Astrocyte (in vitro differentiated cells and primary cell): ENCODE data around the gene PPP1R12B. TPM values are rescaled to one million over a fixed set of nuclear protein-coding genes. Genes with fewer than 3 reads are reported as not detected.
A peak's percentile ranks its signal among the peaks of the same experiment; 100 is the strongest.
"Not testable (repeated sequence)": the region's sequence is repeated elsewhere in the genome, so short reads cannot be mapped to it uniquely, and the experiment has no call there.

Experiments
- DNase-seq: peaks from one replicate; pipeline ENCODE4 v3.0.0-alpha.2; 2010; ENCODE audit warnings: low read depth
- FAIRE-seq: peaks from 2 replicates; lab custom pipeline; 2011; peaks lifted over from hg19 to GRCh38; lab: Jason Lieb, UNC
- H2AFZ ChIP-seq: 2 replicates; pipeline ENCODE4 v1.6.0; 2012; ENCODE audit warnings: low read depth, low read length, inconsistent platforms
- H3K27ac ChIP-seq: 2 replicates; pipeline ENCODE4 v1.5.1; 2011; ENCODE audit warnings: low read depth, low read length, inconsistent platforms
- H3K27me3 ChIP-seq: 2 replicates; pipeline ENCODE4 v1.6.0; 2011; ENCODE audit warnings: low read length, inconsistent platforms; ENCODE audit not compliant: insufficient read depth
- H3K36me3 ChIP-seq: 2 replicates; pipeline ENCODE4 v1.5.1; 2011; ENCODE audit warnings: low read length, inconsistent platforms; ENCODE audit not compliant: insufficient read depth
- H3K4me1 ChIP-seq: 2 replicates; pipeline ENCODE4 v1.5.1; 2011; ENCODE audit warnings: low read length, inconsistent platforms; ENCODE audit not compliant: insufficient read depth
- H3K4me2 ChIP-seq: 2 replicates; pipeline ENCODE4 v1.6.0; 2012; ENCODE audit warnings: low read length, inconsistent platforms
- H3K4me3 ChIP-seq: 2 replicates; pipeline ENCODE4 v1.5.1; 2011; ENCODE audit warnings: low read depth, mild to moderate bottlenecking, low read length, inconsistent platforms; ENCODE audit not compliant: insufficient read depth
- H3K79me2 ChIP-seq: 2 replicates; pipeline ENCODE4 v1.6.0; 2012; ENCODE audit warnings: mild to moderate bottlenecking, low read length, inconsistent platforms; ENCODE audit not compliant: insufficient read depth
- H3K9ac ChIP-seq: 2 replicates; pipeline ENCODE4 v1.6.0; 2012; ENCODE audit warnings: mild to moderate bottlenecking, low read length, inconsistent platforms
- H3K9me3 ChIP-seq: 2 replicates; pipeline ENCODE4 v1.5.1; 2012; ENCODE audit warnings: low read depth, mild to moderate bottlenecking, low read length, inconsistent platforms; ENCODE audit not compliant: insufficient read depth
- H4K20me1 ChIP-seq: 2 replicates; pipeline ENCODE4 v1.6.0; 2012; ENCODE audit warnings: low read length, inconsistent platforms; ENCODE audit not compliant: insufficient read depth
- H3K27ac Mint-ChIP-seq: one replicate; pipeline ENCODE4 v1.8.0; 2021; ENCODE audit warnings: mild to moderate bottlenecking, mixed read lengths; ENCODE audit not compliant: unreplicated experiment
- H3K27me3 Mint-ChIP-seq: one replicate; pipeline ENCODE4 v1.8.0; 2021; ENCODE audit warnings: low read depth, mixed read lengths; ENCODE audit not compliant: unreplicated experiment
- H3K36me3 Mint-ChIP-seq: one replicate; pipeline ENCODE4 v1.8.0; 2021; ENCODE audit warnings: low read depth, mixed read lengths; ENCODE audit not compliant: unreplicated experiment
- H3K4me1 Mint-ChIP-seq: one replicate; pipeline ENCODE4 v1.8.0; 2021; ENCODE audit warnings: low read depth, mixed read lengths; ENCODE audit not compliant: unreplicated experiment
- H3K4me3 Mint-ChIP-seq: one replicate; pipeline ENCODE4 v1.8.0; 2021; ENCODE audit warnings: mild to moderate bottlenecking, moderate library complexity, mixed read lengths; ENCODE audit not compliant: unreplicated experiment
- H3K9me3 Mint-ChIP-seq: one replicate; pipeline ENCODE4 v1.8.0; 2021; ENCODE audit warnings: mild to moderate bottlenecking, mixed read lengths; ENCODE audit not compliant: unreplicated experiment
- EZH2 ChIP-seq: IDR thresholded peaks from 2 replicates; pipeline ENCODE4 v1.6.1; 2012; ENCODE audit warnings: mild to moderate bottlenecking, low read length, inconsistent platforms; ENCODE audit not compliant: insufficient read depth
- total RNA-seq: library from RNA; stranded (reverse); gene quantifications from 2 replicates; pipeline ENCODE4 v1.2.1, GENCODE V29; 2021
- TF ChIP-seq, protein P1 (sequence below): IDR thresholded peaks from 2 replicates; pipeline ENCODE4 v1.5.1; 2011; ENCODE audit warnings: low read depth, mild to moderate bottlenecking, inconsistent platforms, low read length, moderate library complexity; ENCODE audit not compliant: insufficient read depth

PPP1R12B gene
- total RNA-seq, 1 donor from 2014 or later, result 12.2 TPM

DNA sequence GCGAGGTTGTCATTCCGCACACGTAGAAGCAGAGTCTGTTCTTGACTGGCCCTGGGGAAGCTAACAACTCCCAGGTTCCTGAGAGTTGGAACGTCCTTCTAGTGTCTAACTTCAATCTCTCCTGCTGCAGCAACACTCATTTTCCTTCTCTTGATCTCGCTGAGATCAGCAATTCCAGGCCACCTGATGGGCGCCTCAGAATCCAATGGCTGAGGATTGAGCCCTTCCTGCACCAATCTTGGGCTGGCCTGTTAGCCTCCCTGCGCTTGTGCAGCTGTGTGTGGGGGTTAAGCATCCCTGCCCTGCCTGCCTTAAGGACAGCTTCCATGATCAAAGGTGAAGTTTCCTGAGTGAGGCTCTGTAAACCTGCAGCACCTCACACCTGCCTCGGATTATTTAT, 273.9 kb downstream of the PPP1R12B start:
- H3K9ac ChIP-seq, result no peak overlapping the region
- FAIRE-seq (no peak), DNase-seq (no peak)
- no peaks in the 10 kb centered on the region for H3K9me3 ChIP-seq
- H3K4me3 Mint-ChIP-seq, result no peak overlapping the region
- H3K9me3 Mint-ChIP-seq, result no peaks in the 10 kb centered on the region
- no peaks in the 10 kb centered on the region for H4K20me1 ChIP-seq
- H3K79me2 ChIP-seq, result no peaks in the 10 kb centered on the region
- H3K4me3 ChIP-seq, result no peak overlapping the region
- H3K27me3 Mint-ChIP-seq, result peaks cover 34% of the 10 kb centered on the region
- peaks cover 25% of the 10 kb centered on the region for H3K4me1 ChIP-seq
- no peak overlapping the region for H3K4me2 ChIP-seq
- H3K27ac Mint-ChIP-seq, result no peak overlapping the region
- H3K27me3 ChIP-seq, result peaks cover 10% of the 10 kb centered on the region
- H3K36me3 ChIP-seq, result no peaks in the 10 kb centered on the region
- no peak overlapping the region for H2AFZ ChIP-seq
- peaks cover 31% of the 10 kb centered on the region for H3K4me1 Mint-ChIP-seq
- peaks cover 4% of the 10 kb centered on the region for H3K36me3 Mint-ChIP-seq
- TF ChIP-seq, protein P1, sequence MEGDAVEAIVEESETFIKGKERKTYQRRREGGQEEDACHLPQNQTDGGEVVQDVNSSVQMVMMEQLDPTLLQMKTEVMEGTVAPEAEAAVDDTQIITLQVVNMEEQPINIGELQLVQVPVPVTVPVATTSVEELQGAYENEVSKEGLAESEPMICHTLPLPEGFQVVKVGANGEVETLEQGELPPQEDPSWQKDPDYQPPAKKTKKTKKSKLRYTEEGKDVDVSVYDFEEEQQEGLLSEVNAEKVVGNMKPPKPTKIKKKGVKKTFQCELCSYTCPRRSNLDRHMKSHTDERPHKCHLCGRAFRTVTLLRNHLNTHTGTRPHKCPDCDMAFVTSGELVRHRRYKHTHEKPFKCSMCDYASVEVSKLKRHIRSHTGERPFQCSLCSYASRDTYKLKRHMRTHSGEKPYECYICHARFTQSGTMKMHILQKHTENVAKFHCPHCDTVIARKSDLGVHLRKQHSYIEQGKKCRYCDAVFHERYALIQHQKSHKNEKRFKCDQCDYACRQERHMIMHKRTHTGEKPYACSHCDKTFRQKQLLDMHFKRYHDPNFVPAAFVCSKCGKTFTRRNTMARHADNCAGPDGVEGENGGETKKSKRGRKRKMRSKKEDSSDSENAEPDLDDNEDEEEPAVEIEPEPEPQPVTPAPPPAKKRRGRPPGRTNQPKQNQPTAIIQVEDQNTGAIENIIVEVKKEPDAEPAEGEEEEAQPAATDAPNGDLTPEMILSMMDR, result no peak
- no peak for TF ChIP-seq EZH2
- no peak overlapping the region for H3K27ac ChIP-seq

DNA sequence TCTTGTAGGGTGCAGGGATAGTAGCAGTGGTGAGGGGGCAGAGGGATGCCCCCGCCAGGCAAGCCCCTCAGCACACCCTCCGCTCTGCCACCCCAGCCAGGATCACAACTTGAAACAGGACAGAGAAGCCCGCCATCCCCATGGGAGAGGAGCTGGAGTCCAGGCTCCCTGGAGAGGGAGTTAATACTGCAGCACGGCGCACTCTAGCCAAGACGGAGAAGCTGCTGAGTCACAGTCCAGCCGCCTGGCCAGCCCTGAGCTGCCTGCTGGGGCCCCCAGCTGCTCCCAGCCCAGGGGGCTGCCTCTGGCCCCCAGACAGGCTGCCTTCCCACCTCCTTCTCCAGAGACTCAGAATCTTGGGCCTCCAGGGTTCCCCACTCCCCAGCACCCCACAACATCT, 274.6 kb downstream of the PPP1R12B start:
- DNase-seq, result peak; percentile 48
- H3K27ac ChIP-seq, result no peak overlapping the region
- Mint-ChIP-seq H3K27ac (peak overlapping the region; percentile 84), H3K36me3 (peaks cover 4% of the 10 kb centered on the region), H3K27me3 (peaks cover 41% of the 10 kb centered on the region), H3K9me3 (no peaks in the 10 kb centered on the region), H3K4me3 (no peak overlapping the region), H3K4me1 (peaks cover 26% of the 10 kb centered on the region)
- FAIRE-seq, result no peak
- H3K9ac ChIP-seq, result no peak overlapping the region
- H3K4me1 ChIP-seq, result peaks cover 22% of the 10 kb centered on the region
- H3K4me3 ChIP-seq, result no peak overlapping the region
- no peaks in the 10 kb centered on the region for H3K36me3 ChIP-seq
- H3K27me3 ChIP-seq, result peaks cover 14% of the 10 kb centered on the region
- peak overlapping the region; percentile 46 for H3K4me2 ChIP-seq
- H2AFZ ChIP-seq, result peak overlapping the region; percentile 60
- TF ChIP-seq, protein P1, result no peak
- no peak for TF ChIP-seq EZH2
- H3K79me2 ChIP-seq, result no peaks in the 10 kb centered on the region
- no peaks in the 10 kb centered on the region for H3K9me3 ChIP-seq
- no peaks in the 10 kb centered on the region for H4K20me1 ChIP-seq

DNA sequence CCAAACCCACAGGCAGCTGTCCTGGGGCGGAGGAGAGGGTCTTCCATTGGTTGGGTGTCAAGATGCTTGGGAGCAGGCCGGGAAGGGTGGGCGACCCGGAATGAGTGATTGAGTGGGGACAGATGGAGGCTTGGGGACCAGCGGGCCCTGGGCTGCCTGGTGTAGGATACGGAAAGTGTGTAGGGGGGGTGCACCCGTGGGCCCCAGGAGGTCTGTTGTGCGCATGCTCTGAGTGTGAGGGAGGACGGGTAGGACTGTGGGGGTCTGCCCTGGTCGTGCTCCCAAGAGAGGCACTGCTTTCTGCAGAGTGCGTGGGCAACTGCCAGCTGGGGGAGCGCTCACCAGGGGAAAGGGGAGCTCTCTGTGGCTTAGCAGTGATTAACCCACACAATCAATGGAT, 275.0 kb downstream of the PPP1R12B start:
- H3K36me3 Mint-ChIP-seq, H3K9ac ChIP-seq, H3K9me3 ChIP-seq, H3K9me3 Mint-ChIP-seq, H3K4me3 Mint-ChIP-seq, H3K4me3 ChIP-seq, H3K27ac ChIP-seq, H2AFZ ChIP-seq, FAIRE-seq, H4K20me1 ChIP-seq, H3K36me3 ChIP-seq, DNase-seq, H3K79me2 ChIP-seq: not testable (repeated sequence)
- Mint-ChIP-seq H3K27me3 (peaks cover 42% of the 10 kb centered on the region), H3K4me1 (peaks cover 22% of the 10 kb centered on the region), H3K27ac (peak overlapping the region; percentile 84)
- peaks cover 14% of the 10 kb centered on the region for H3K27me3 ChIP-seq
- peaks cover 18% of the 10 kb centered on the region for H3K4me1 ChIP-seq
- peak overlapping the region; percentile 46 for H3K4me2 ChIP-seq
